ENCODE measurements around the gene FOXJ2.

FOXJ2 gene

GRCh38 chr12:8047842-8048241 lies 15.3 kb downstream of the FOXJ2 start:
- Histone ChIP-seq H3K9me3 (ENCODE audit: control insufficient read depth, low read length) (no peaks in the 10 kb centered on the region), H2AFZ (ENCODE audit: low read depth, low read length) (no peak overlapping the region), H3K9ac (ENCODE audit: low read length) (no peak overlapping the region), H2BK15ac (ENCODE audit: low read depth, poor library complexity, severe bottlenecking) (no peak overlapping the region), H3K23ac (ENCODE audit: low read length in 2 of 2) (no peak overlapping the region), H3K79me1 (replicated peaks; ENCODE audit: low read length, poor library complexity, severe bottlenecking) (peaks cover 8% of the 10 kb centered on the region), H4K91ac (ENCODE audit: low read length) (no peak overlapping the region), H2BK120ac (ENCODE audit: low read depth, low read length) (no peak overlapping the region), H4K8ac (ENCODE audit: low read length) (no peak overlapping the region), H2BK5ac (ENCODE audit: low read depth, low read length, poor library complexity, severe bottlenecking) (no peak overlapping the region), H2AK5ac (ENCODE audit: low read length, severe bottlenecking) (no peak overlapping the region), H3K4ac (ENCODE audit: low read depth in 1 of 2, low read length in 2 of 2) (no peak overlapping the region), H3K14ac (ENCODE audit: low read length in 2 of 2) (no peak overlapping the region), H3K4me2 (ENCODE audit: low read length, poor library complexity, severe bottlenecking) (no peak overlapping the region), H3K4me1 (ENCODE audit: control insufficient read depth, insufficient read depth, low read depth, low read length) (no peaks in the 10 kb centered on the region), H3K18ac (ENCODE audit: low read depth in 1 of 2, low read length in 2 of 2) (no peak overlapping the region), H3K4me3 (ENCODE audit: insufficient read depth in 1 of 2, low read depth in 1 of 2, low read length in 2 of 2) (no peak overlapping the region), H3K27ac (ENCODE audit: low read length, poor library complexity, severe bottlenecking) (no peak overlapping the region), H2BK12ac (ENCODE audit: low read length in 2 of 2) (no peak overlapping the region), H3K27me3 (ENCODE audit: control insufficient read depth in 1 of 2, insufficient read depth in 1 of 2, low read length in 2 of 2) (no peaks in the 10 kb centered on the region), H3K36me3 (ENCODE audit: control insufficient read depth in 1 of 2, insufficient read depth in 2 of 2, low read depth in 1 of 2, low read length in 2 of 2) (peaks cover 56 to 93% of the 10 kb centered on the region in 2 experiments)
- 97% methylated on average over 5 of the region's 5 CpGs for WGBS
- no peak for DNase-seq

- Histone ChIP-seq H3K18ac (ENCODE audit: low read depth in 1 of 2, low read length in 2 of 2) (no peak overlapping the region), H2BK120ac (ENCODE audit: low read depth, low read length) (no peak overlapping the region), H3K14ac (ENCODE audit: low read length in 2 of 2) (no peak overlapping the region)
These were observed 16.4 kb downstream of the FOXJ2 start for GRCh38 chr12:8048906-8049305.

GRCh38 chr12:8050600-8051250 lies 18.2 kb downstream of the FOXJ2 start:
- Histone ChIP-seq H2BK5ac (ENCODE audit: low read depth, low read length, poor library complexity, severe bottlenecking) (no peak overlapping the region), H3K14ac (ENCODE audit: low read length in 2 of 2) (no peak overlapping the region), H2BK12ac (ENCODE audit: low read length in 2 of 2) (no peak overlapping the region), H3K36me3 (ENCODE audit: control insufficient read depth in 1 of 2, insufficient read depth in 2 of 2, low read depth in 1 of 2, low read length in 2 of 2) (peaks cover 35 to 94% of the 10 kb centered on the region in 2 experiments), H3K4me1 (ENCODE audit: control insufficient read depth, insufficient read depth, low read depth, low read length) (no peaks in the 10 kb centered on the region), H4K8ac (ENCODE audit: low read length) (no peak overlapping the region), H3K4me3 (ENCODE audit: insufficient read depth in 1 of 2, low read depth in 1 of 2, low read length in 2 of 2) (no peak overlapping the region), H3K9me3 (ENCODE audit: control insufficient read depth, low read length) (no peaks in the 10 kb centered on the region), H3K79me1 (replicated peaks; ENCODE audit: low read length, poor library complexity, severe bottlenecking) (peaks cover 8% of the 10 kb centered on the region), H3K18ac (ENCODE audit: low read depth in 1 of 2, low read length in 2 of 2) (no peak overlapping the region), H2BK15ac (ENCODE audit: low read depth, poor library complexity, severe bottlenecking) (no peak overlapping the region), H4K91ac (ENCODE audit: low read length) (no peak overlapping the region), H3K9ac (ENCODE audit: low read length) (no peak overlapping the region), H3K27me3 (ENCODE audit: control insufficient read depth in 1 of 2, insufficient read depth in 1 of 2, low read length in 2 of 2) (no peaks in the 10 kb centered on the region), H3K4ac (ENCODE audit: low read depth in 1 of 2, low read length in 2 of 2) (no peak overlapping the region), H2AK5ac (ENCODE audit: low read length, severe bottlenecking) (no peak overlapping the region), H2BK120ac (ENCODE audit: low read depth, low read length) (no peak overlapping the region), H3K23ac (ENCODE audit: low read length in 2 of 2) (no peak overlapping the region), H3K4me2 (ENCODE audit: low read length, poor library complexity, severe bottlenecking) (no peak overlapping the region), H2AFZ (ENCODE audit: low read depth, low read length) (no peak overlapping the region), H3K27ac (ENCODE audit: low read length, poor library complexity, severe bottlenecking) (no peak overlapping the region)
- 84% methylated on average over 5 of the region's 7 CpGs for WGBS
- DNase-seq: no peak

More at GRCh38 chr12:8048906-8049305, 16.4 kb downstream of the FOXJ2 start:
- Histone ChIP-seq H2BK15ac (ENCODE audit: low read depth, poor library complexity, severe bottlenecking) (no peak overlapping the region), H3K4me2 (ENCODE audit: low read length, poor library complexity, severe bottlenecking) (no peak overlapping the region), H4K8ac (ENCODE audit: low read length) (no peak overlapping the region), H2AFZ (ENCODE audit: low read depth, low read length) (no peak overlapping the region), H3K4me1 (ENCODE audit: control insufficient read depth, insufficient read depth, low read depth, low read length) (no peaks in the 10 kb centered on the region), H3K79me1 (replicated peaks; ENCODE audit: low read length, poor library complexity, severe bottlenecking) (peaks cover 8% of the 10 kb centered on the region), H3K9ac (ENCODE audit: low read length) (no peak overlapping the region), H2AK5ac (ENCODE audit: low read length, severe bottlenecking) (no peak overlapping the region), H3K23ac (ENCODE audit: low read length in 2 of 2) (no peak overlapping the region), H3K36me3 (ENCODE audit: control insufficient read depth in 1 of 2, insufficient read depth in 2 of 2, low read depth in 1 of 2, low read length in 2 of 2) (peaks cover 49 to 94% of the 10 kb centered on the region in 2 experiments), H3K27me3 (ENCODE audit: control insufficient read depth in 1 of 2, insufficient read depth in 1 of 2, low read length in 2 of 2) (no peaks in the 10 kb centered on the region), H3K27ac (ENCODE audit: low read length, poor library complexity, severe bottlenecking) (no peak overlapping the region), H2BK5ac (ENCODE audit: low read depth, low read length, poor library complexity, severe bottlenecking) (no peak overlapping the region), H4K91ac (ENCODE audit: low read length) (no peak overlapping the region), H3K4me3 (ENCODE audit: insufficient read depth in 1 of 2, low read depth in 1 of 2, low read length in 2 of 2) (no peak overlapping the region), H2BK12ac (ENCODE audit: low read length in 2 of 2) (no peak overlapping the region), H3K4ac (ENCODE audit: low read depth in 1 of 2, low read length in 2 of 2) (no peak overlapping the region), H3K9me3 (ENCODE audit: control insufficient read depth, low read length) (no peaks in the 10 kb centered on the region)
- 80% methylated on average over 4 of the region's 4 CpGs for WGBS
- no peak for DNase-seq

- Histone ChIP-seq H4K91ac (ENCODE audit: low read length) (no peak overlapping the region), H2BK15ac (ENCODE audit: low read depth, poor library complexity, severe bottlenecking) (no peak overlapping the region), H3K18ac (ENCODE audit: low read depth in 1 of 2, low read length in 2 of 2) (no peak overlapping the region), H2BK5ac (ENCODE audit: low read depth, low read length, poor library complexity, severe bottlenecking) (no peak overlapping the region), H3K4me1 (ENCODE audit: control insufficient read depth, insufficient read depth, low read depth, low read length) (no peaks in the 10 kb centered on the region), H3K79me1 (replicated peaks; ENCODE audit: low read length, poor library complexity, severe bottlenecking) (peaks cover 4% of the 10 kb centered on the region), H3K36me3 (ENCODE audit: control insufficient read depth in 1 of 2, insufficient read depth in 2 of 2, low read depth in 1 of 2, low read length in 2 of 2) (peaks cover 35 to 78% of the 10 kb centered on the region in 2 experiments), H3K23ac (ENCODE audit: low read length in 2 of 2) (no peak overlapping the region), H3K27me3 (ENCODE audit: control insufficient read depth in 1 of 2, insufficient read depth in 1 of 2, low read length in 2 of 2) (no peaks in the 10 kb centered on the region), H2BK12ac (ENCODE audit: low read length in 2 of 2) (no peak overlapping the region), H3K9me3 (ENCODE audit: control insufficient read depth, low read length) (no peaks in the 10 kb centered on the region), H2BK120ac (ENCODE audit: low read depth, low read length) (no peak overlapping the region), H3K14ac (ENCODE audit: low read length in 2 of 2) (no peak overlapping the region), H3K4me3 (ENCODE audit: insufficient read depth in 1 of 2, low read depth in 1 of 2, low read length in 2 of 2) (no peak overlapping the region), H3K27ac (ENCODE audit: low read length, poor library complexity, severe bottlenecking) (no peak overlapping the region), H2AK5ac (ENCODE audit: low read length, severe bottlenecking) (no peak overlapping the region), H4K8ac (ENCODE audit: low read length) (no peak overlapping the region), H3K9ac (ENCODE audit: low read length) (no peak overlapping the region), H3K4me2 (ENCODE audit: low read length, poor library complexity, severe bottlenecking) (no peak overlapping the region), H3K4ac (ENCODE audit: low read depth in 1 of 2, low read length in 2 of 2) (no peak overlapping the region), H2AFZ (ENCODE audit: low read depth, low read length) (no peak overlapping the region)
- DNase-seq: no peak
- WGBS: 93% methylated on average over 6 of the region's 7 CpGs
These were observed 20.2 kb downstream of the FOXJ2 start for GRCh38 chr12:8052679-8053078.

Measured in mesenchymal stem cell (in vitro differentiated cells and primary cell).